GM18870 (cell line): ENCODE measurements around the gene CCNI2.

Source experiments
- ATAC-seq: cut with Tn5 transposase; IDR thresholded peaks from one replicate; pipeline ENCODE4 v1.9.1; 2021; ENCODE audit warnings: moderate library complexity; ENCODE audit not compliant: unreplicated experiment

The CCNI2 gene

GRCh38 chr5:132764671-132765238 is 17.5 kb downstream of the CCNI2 start:
- ATAC-seq, result no peak

- no peak for ATAC-seq
Observed at GRCh38 chr5:132765311-132766019, 18.2 kb downstream of the CCNI2 start.

- ATAC-seq, result no peak
Observed at GRCh38 chr5:132766020-132766805, 19.0 kb downstream of the CCNI2 start.

GRCh38 chr5:132766806-132767055 is 19.5 kb downstream of the CCNI2 start:
- ATAC-seq, result no peak

- no peak for ATAC-seq
Observed at GRCh38 chr5:132767150-132767549, 19.9 kb downstream of the CCNI2 start.

DNA sequence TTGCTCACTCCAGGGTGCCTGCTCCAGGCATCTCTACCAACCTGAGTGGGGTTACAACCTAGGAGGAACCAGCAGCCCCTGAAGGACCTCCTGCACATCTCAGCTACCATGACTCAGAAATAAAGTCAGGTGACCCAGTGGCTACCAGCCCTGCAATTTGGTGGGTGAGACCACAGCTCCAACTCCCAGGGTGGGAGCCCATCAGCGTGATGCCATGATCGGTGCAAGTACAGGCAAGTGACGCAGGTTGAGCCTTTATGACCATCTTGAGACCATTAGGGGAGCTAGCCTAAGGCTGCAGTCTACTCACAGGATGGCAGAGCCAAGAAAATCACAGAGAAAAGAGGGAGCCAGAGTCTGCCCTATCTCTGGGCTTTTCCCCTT is 21.3 kb downstream of the CCNI2 start:
- no peak for ATAC-seq

GRCh38 chr5:132770476-132771159 is 23.4 kb downstream of the CCNI2 start:
- ATAC-seq, result no peak

GRCh38 chr5:132771503-132771998 is 24.3 kb downstream of the CCNI2 start:
- ATAC-seq, result no peak

DNA sequence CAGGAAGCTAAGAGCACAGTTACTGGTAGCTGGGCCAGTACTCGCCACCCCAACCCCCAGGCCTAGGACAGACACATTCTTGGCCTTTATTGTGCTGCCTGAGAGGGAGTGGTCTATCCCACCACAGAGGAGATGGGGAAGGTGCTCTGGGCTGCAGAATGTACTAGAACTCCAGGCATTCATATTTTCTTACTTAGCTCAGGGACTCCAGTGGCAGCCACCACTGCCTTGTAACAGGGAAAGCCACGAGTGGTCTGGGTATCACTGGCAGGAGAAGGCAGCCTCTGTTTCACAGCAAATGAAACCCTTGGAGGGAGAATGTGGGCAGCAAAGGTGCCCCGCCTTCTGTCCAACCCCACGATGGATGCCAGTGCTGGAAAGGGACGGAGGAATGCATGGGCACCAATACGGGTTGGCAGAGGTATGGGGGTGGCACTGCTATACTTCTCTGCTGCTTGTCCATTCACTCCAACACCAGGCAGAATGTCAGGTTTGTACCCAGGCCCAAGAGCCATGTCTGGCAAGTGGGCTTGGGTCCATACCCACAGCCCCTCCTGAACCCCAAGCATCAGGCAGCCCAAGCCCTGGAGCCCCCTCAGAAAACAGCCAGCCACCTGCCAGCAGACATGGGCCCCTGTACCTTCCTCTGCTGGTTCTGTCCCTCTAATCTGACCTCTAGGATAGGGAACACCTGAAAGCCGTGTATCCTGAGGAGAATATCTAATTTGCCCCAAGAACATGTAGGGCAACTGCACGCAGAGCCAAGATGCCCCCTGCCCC is 25.3 kb downstream of the CCNI2 start:
- ATAC-seq, result no peak

GRCh38 chr5:132773114-132773513 is 25.9 kb downstream of the CCNI2 start:
- no peak for ATAC-seq

GRCh38 chr5:132773601-132774355 is 26.6 kb downstream of the CCNI2 start:
- ATAC-seq, result no peak

DNA sequence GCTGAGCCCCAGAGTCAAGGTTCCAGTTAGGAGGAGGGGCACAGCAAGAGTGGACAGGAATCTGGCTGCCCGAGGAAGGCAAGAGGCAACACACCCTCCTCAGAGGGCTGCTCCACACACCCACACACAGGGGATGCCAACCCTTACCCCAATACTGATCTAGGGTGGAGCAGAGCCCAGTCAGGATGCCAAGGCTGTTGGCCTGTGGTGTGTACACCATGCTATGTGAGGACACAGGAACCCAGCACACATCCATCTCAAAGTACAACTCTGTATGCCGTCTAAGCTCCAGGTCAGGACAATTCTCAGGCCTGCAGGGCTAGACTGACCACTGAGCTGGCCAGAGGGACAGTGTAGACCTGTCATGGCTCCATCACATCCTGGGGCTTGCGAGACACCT is 27.2 kb downstream of the CCNI2 start:
- ATAC-seq, result no peak

DNA sequence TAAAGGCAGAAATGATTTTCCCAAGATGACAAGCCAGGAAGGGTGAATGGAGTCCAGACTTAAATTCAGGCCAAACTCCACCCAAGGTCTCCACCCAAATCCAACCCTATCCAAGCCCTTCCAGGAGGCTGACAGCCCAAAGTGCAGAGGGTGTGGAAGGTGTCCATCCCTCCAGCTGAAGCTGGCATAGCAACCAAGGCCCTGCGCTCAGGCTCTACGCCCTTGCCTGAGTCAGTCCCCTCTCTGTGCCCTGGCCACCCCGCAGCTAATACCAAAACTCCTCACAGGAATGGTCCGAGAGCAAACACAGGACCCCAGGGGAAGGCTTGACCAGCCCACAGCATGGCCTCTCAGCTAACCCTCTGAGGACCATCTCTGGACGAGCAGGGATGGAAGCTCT is 27.7 kb downstream of the CCNI2 start:
- no peak for ATAC-seq

DNA sequence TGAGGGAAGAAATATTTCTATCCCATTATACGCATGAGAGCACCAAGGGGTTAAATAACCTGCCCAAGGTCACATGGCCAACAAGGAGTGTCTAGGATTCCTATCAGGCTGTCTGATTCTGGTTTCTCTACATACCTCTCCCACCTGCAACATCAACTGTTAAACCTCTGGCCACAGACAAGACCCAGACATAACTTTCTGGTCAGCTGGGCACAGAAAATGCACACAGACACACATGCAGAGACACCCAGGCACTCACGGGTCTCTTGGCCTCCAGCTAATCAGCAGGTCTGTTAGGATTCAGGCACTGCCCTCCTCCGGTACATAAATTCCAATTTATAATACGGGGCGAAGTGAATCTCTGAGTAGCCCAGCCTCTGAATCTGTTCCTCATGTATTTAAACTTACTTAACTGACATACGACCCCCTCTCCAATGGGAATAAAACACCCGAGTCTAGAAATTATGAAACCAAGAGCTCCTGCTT is 28.3 kb downstream of the CCNI2 start:
- no peak for ATAC-seq

GRCh38 chr5:132776131-132776937 is 29.1 kb downstream of the CCNI2 start:
- no peak for ATAC-seq

DNA sequence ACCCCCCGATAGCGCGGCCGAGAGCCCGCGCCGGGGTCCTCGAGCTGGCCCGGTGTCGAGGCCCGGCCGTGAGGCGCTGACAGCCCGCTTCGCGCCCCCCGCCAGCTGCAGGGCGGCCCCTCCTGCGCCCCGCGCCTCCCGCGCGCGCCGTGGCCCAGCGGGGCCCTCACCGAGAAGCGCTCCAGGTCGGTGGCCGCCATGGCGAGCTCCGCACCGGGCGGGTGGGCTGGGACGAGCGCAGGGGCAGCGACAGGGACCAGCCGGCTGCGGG is 29.6 kb downstream of the CCNI2 start:
- no peak for ATAC-seq

GRCh38 chr5:132777209-132778069 is 30.2 kb downstream of the CCNI2 start, which contains the start of gene SEPTIN8:
SEPTIN8 (minus strand) TSS chr5:132777239; CDS start chr5:132777137, 102 bp downstream.
- ATAC-seq, result no peak

DNA sequence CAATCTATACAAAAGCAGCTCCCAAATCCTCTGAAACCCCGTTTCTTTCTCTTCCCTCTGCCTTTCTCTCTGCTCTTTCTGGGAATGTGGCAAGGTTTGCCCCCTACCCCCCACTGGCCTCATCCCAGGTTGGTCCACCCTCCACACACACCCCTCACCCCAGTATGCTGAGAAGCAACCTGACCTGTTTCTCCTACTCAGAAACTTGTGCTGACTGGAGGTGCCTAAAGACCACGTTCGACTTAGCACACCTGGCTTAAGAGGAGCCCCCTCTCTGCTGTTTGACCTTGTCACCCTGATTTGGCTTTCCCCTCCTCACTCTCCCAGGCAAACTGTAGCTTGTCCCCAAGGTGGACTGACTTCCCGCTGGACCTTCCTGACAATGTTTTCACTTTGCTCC is 30.9 kb downstream of the CCNI2 start:
- no peak for ATAC-seq
